ENCODE data around the gene CKAP4. TPM values are rescaled to one million over a fixed set of nuclear protein-coding genes. Genes with fewer than 3 reads are reported as not detected.

Gene CKAP4
- total RNA-seq, 2 experiments from 2014 or later: 23.4 to 23.7 TPM

- DNase-seq: no peak
- Mint-ChIP-seq H3K4me3 (no peak overlapping the region), H3K27ac (no peak overlapping the region), H3K27me3 (no peaks in the 10 kb centered on the region), H3K9me3 (no peaks in the 10 kb centered on the region), H3K36me3 (peaks cover 8% of the 10 kb centered on the region), H3K4me1 (no peaks in the 10 kb centered on the region)
Observed at GRCh38 chr12:106238146-106238545, 9.7 kb downstream of the CKAP4 start.

DNA sequence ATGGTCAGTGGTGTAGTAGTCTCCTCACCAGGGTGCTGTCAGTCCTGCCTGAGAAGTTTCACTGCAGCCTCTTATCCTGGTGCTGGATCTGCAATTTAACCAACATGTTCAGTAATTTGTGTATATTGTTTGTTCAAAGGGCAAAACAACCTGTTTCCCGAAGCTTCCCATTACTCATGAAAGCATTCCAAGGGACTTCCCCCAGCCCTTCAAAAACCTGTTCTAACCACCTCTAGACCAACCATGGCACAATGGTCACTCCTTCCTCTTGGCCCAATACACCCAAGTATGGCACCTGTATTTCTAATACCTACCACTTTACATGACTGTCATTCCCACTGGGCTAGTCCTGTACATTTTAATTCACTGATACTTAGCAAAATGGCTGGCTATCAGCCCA, 12.1 kb downstream of the CKAP4 start:
- H3K4me1 Mint-ChIP-seq: no peaks in the 10 kb centered on the region
- H3K27me3 Mint-ChIP-seq: no peaks in the 10 kb centered on the region
- H3K9me3 Mint-ChIP-seq: no peaks in the 10 kb centered on the region
- DNase-seq: no peak
- H3K27ac Mint-ChIP-seq: no peak overlapping the region
- H3K4me3 Mint-ChIP-seq: no peak overlapping the region
- peaks cover 6% of the 10 kb centered on the region for H3K36me3 Mint-ChIP-seq

DNA sequence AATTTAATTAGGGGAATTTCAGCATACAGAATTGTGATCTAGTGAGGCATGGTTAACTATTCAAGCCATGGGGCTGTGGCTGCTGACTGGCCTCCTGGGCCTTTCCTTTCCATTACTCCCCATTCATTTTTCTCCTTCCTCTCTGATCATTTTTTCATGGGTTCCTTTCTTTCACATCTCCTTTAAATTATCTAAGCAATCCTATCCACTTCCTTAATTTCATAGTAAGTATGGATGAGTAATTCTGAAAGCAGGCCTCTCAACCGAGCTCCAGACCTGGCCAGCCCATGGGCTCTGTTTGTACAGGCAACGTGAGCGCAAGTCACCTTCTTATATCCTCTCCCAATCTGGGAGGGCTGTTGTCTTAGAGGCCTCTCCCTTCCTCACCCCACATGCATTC, 13.4 kb downstream of the CKAP4 start:
- Mint-ChIP-seq H3K27ac (no peak overlapping the region), H3K4me1 (no peaks in the 10 kb centered on the region)
- DNase-seq: no peak

GRCh38 chr12:106233011-106233410, 14.8 kb downstream of the CKAP4 start:
- H3K27me3 Mint-ChIP-seq: no peaks in the 10 kb centered on the region
- no peaks in the 10 kb centered on the region for H3K36me3 Mint-ChIP-seq
- DNase-seq: no peak
- peaks cover 2% of the 10 kb centered on the region for H3K4me1 Mint-ChIP-seq
- H3K9me3 Mint-ChIP-seq: no peaks in the 10 kb centered on the region
- no peak overlapping the region for H3K4me3 Mint-ChIP-seq
- no peak overlapping the region for H3K27ac Mint-ChIP-seq

More for the DNA sequence above, 13.4 kb downstream of the CKAP4 start:
- Mint-ChIP-seq H3K4me3 (no peak overlapping the region), H3K9me3 (no peaks in the 10 kb centered on the region), H3K27me3 (no peaks in the 10 kb centered on the region), H3K36me3 (peaks cover 5% of the 10 kb centered on the region)

DNA sequence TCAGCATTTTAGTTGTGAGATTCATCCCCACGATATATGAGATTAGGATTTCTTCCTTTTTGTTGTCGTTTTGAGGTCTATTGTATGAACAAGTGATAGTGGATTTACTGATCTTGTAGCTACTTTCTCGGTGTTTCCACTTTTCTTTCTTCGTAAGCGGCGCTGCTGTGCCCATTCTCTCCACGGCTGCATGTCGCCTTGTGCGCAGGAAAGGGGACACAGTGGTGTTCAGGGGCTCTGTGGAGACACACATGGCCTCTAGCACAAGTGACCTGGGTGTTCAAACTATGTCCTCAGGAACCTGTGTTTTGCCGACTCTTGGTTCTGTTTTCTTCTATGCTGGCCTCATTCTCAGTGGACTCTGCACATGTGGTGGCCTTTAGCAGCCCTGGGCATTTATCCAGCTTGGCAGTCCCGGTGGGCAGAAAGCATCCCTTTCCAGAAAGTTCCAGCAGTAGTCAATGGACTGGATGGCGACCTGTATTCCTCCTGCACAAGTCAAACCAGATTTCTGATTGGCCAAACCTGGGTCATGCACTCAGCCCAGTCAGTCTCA, 18.7 kb downstream of the CKAP4 start:
- H3K27me3 Mint-ChIP-seq: no peaks in the 10 kb centered on the region
- no peak overlapping the region for H3K4me3 Mint-ChIP-seq
- no peaks in the 10 kb centered on the region for H3K9me3 Mint-ChIP-seq
- H3K4me1 Mint-ChIP-seq: peaks cover 17% of the 10 kb centered on the region
- no peak for DNase-seq
- no peaks in the 10 kb centered on the region for H3K36me3 Mint-ChIP-seq
- H3K27ac Mint-ChIP-seq: no peak overlapping the region

DNA sequence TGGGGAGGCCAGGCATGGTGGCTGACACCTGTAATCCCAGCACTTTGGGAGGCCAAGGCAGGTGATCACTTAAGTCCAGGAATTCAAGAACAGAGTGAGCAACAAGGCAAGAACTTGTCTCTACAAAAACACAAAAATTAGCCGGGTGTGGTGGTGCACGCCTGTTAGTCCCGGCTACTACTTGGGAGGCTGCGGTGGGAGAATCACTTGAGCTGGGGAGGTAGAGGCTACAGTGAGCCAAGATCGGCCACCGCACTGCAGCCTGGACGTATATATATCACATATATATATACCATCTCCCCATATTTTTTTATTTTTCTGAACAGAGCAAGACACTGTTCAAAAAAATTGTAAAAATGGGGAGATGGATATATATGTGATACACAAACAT, 19.5 kb downstream of the CKAP4 start:
- no peaks in the 10 kb centered on the region for H3K27me3 Mint-ChIP-seq
- H3K9me3 Mint-ChIP-seq: no peaks in the 10 kb centered on the region
- DNase-seq: no peak
- no peak overlapping the region for H3K27ac Mint-ChIP-seq
- peaks cover 20% of the 10 kb centered on the region for H3K4me1 Mint-ChIP-seq
- H3K4me3 Mint-ChIP-seq: no peak overlapping the region
- no peaks in the 10 kb centered on the region for H3K36me3 Mint-ChIP-seq

DNA sequence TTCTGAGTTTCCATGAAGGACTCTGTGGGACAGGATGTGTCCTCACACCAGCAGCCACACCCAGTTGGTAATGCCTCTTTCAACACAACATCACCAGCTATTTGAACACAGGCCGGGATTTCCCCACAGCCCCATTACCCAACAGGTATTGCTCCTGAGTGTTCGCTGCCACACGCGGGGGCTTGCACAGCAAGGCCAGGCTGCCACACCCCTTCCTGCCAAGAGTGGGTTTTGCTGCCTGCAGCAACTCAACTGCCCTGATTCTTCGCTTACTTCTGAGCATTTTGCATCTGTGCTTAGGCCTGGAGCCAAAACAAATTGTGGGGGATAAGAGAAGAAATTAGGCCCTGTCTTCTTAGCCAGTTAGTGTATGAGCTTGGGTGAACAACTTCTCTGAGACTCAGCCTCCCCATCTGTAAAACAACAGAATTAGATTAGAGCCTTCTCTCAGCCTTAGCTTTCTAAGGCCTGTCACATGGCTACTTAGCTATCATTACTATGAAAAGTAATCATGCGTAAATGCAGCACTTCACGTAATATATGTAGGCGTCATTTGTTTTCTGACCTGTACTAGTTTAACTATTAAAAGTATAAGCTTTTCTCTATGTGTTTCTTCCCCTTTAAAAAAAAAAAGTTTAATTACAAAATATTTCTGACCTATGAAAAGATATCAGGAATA, 20.0 kb downstream of the CKAP4 start:
- Mint-ChIP-seq H3K27ac (peak overlapping the region; percentile 76), H3K4me3 (no peak overlapping the region), H3K4me1 (peaks cover 20% of the 10 kb centered on the region), H3K9me3 (no peaks in the 10 kb centered on the region), H3K27me3 (no peaks in the 10 kb centered on the region), H3K36me3 (no peaks in the 10 kb centered on the region)
- DNase-seq: peak; percentile 59

DNA sequence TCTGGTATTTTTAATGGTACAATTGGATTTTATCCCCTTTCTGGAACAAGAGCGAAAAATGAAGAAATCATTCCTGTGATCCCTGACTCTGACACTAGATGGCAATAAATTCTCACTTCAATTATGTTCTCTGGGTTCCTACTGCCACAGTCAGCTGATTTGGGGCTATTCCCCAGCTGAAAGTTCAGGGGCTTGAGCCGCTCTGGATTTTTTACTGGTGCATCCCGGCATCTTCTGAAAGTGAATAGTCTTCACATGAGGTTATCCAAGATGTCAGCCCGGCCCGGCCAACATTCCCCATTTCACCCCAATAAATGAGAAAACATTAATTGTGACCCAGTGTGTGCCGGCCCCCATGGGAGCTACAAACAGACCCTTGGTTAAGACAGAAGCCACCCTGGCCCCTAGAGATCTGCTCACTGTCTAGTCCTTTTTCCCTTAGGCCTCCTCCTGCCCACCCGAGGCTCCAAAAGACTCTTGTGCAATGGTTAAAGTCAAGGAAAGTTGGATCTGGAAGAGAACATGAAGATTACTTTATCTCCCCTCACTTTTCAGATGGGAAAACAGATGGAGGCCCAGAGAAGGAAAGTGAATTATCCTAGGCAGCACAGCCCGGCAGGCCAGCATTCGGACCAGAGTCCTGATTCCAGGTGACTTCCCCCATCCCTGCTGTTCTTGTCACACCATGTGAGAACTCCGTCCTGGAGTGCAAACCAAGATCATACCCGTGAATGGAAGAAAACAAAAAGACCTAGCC, 20.8 kb downstream of the CKAP4 start:
- Mint-ChIP-seq H3K27me3 (no peaks in the 10 kb centered on the region), H3K36me3 (no peaks in the 10 kb centered on the region), H3K9me3 (no peaks in the 10 kb centered on the region), H3K4me1 (peaks cover 20% of the 10 kb centered on the region), H3K4me3 (peak overlapping the region; percentile 8), H3K27ac (peak overlapping the region; percentile 76)
- DNase-seq: no peak

- Mint-ChIP-seq H3K4me3 (no peak overlapping the region), H3K36me3 (no peaks in the 10 kb centered on the region), H3K27ac (no peak overlapping the region), H3K4me1 (peaks cover 24% of the 10 kb centered on the region), H3K27me3 (peaks cover 4% of the 10 kb centered on the region), H3K9me3 (no peaks in the 10 kb centered on the region)
- no peak for DNase-seq
Observed at GRCh38 chr12:106224355-106224706, 23.5 kb downstream of the CKAP4 start.

GRCh38 chr12:106223485-106224354, 24.1 kb downstream of the CKAP4 start:
- peak; percentile 70 for DNase-seq
- peaks cover 24% of the 10 kb centered on the region for H3K4me1 Mint-ChIP-seq
- no peak overlapping the region for H3K27ac Mint-ChIP-seq
- no peak overlapping the region for H3K4me3 Mint-ChIP-seq
- no peaks in the 10 kb centered on the region for H3K9me3 Mint-ChIP-seq
- H3K27me3 Mint-ChIP-seq: peaks cover 7% of the 10 kb centered on the region
- no peaks in the 10 kb centered on the region for H3K36me3 Mint-ChIP-seq

DNA sequence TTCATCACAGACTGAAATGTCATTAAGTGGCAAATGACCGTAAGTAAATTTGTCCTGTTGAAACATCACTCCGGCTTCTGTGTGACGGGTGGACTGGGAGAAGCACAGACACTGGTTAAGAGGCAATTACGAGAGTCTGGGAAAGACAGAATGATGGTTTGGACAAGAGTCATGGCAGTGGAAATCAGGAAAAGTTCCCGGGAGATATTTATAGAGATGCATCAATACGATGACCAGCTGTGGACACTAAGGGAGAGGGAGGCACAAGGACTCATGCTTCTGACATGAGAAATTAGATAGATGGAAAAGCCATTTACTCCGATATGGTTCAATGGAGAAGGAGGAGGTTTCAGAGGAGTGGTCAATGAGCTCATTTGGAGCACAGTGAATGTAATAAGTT, 27.3 kb downstream of the CKAP4 start:
- Mint-ChIP-seq H3K9me3 (peaks cover 7% of the 10 kb centered on the region), H3K36me3 (peaks cover 4% of the 10 kb centered on the region), H3K27ac (no peak overlapping the region), H3K4me3 (no peak overlapping the region), H3K4me1 (peaks cover 10% of the 10 kb centered on the region), H3K27me3 (peaks cover 16% of the 10 kb centered on the region)
- DNase-seq: no peak

DNA sequence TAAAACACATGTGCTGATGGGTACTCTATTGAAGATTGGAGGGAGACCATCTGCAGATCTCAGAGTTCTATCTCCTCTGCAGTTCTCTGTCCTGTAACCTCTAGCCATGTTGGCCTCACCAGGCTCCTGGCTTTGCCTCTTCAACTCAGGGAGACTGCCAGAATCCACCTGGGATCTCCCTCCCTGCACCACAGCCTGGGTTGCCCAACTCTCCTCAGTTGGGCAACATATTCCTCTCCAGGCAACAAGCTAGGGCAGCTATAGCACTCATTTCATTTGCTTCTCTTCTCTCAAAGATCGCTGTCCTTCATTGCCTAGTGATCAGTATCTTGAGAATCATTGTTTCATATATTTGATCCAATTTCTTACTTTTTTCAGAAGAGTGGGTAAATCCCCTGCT, 28.8 kb downstream of the CKAP4 start:
- Mint-ChIP-seq H3K36me3 (peaks cover 4% of the 10 kb centered on the region), H3K27ac (no peak overlapping the region), H3K9me3 (peaks cover 7% of the 10 kb centered on the region), H3K4me1 (peaks cover 6% of the 10 kb centered on the region), H3K27me3 (peaks cover 26% of the 10 kb centered on the region), H3K4me3 (no peak overlapping the region)
- no peak for DNase-seq

DNA sequence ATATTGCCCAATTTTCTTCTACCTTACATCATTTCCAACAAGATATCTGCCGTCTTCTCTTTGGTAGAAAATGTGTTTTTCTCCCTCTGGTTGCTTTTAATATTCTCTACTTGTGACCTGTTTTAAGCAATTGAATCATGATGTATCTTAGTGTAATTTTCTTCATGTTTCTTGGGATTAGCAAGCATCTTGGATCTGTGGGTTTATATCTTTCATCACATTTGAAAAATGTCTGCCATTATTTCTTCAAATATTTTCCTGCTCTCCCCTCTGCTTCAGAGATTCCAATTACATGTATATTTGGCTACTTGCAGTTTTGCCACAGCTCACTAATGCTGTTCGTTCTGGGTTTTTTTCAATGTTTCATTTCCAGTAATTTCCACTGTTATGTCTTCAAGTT, 30.1 kb downstream of the CKAP4 start:
- Mint-ChIP-seq H3K4me3 (no peak overlapping the region), H3K27ac (no peak overlapping the region), H3K27me3 (peaks cover 30% of the 10 kb centered on the region), H3K9me3 (peaks cover 7% of the 10 kb centered on the region), H3K4me1 (peaks cover 5% of the 10 kb centered on the region), H3K36me3 (peaks cover 4% of the 10 kb centered on the region)
- no peak for DNase-seq

DNA sequence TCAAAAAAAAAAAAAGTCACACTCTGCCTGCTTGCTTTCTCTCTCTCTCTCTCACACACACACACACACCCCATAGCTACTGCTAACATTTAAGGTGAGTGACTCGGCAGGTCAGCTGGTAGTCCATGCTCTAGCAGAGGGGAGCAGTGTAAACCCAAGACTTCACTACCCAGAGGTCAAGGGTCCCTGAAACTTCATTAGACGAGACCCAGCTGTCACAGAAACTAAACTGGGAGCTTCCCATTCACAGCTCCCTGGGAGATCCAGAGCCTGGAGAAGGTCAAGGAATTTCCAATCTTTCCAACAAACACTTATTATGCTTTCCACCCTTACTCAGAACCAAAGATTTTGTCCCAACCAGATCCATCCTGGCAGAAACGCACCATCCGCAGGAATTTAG, 33.2 kb downstream of the CKAP4 start:
- no peak overlapping the region for H3K27ac Mint-ChIP-seq
- peaks cover 7% of the 10 kb centered on the region for H3K9me3 Mint-ChIP-seq
- peaks cover 4% of the 10 kb centered on the region for H3K36me3 Mint-ChIP-seq
- peaks cover 34% of the 10 kb centered on the region for H3K27me3 Mint-ChIP-seq
- H3K4me3 Mint-ChIP-seq: no peak overlapping the region
- no peak for DNase-seq
- H3K4me1 Mint-ChIP-seq: no peaks in the 10 kb centered on the region

- Mint-ChIP-seq H3K27ac (no peak overlapping the region), H3K9me3 (peaks cover 7% of the 10 kb centered on the region), H3K4me1 (no peaks in the 10 kb centered on the region), H3K4me3 (no peak overlapping the region), H3K27me3 (peaks cover 31% of the 10 kb centered on the region), H3K36me3 (peaks cover 4% of the 10 kb centered on the region)
- DNase-seq: no peak
Observed at GRCh38 chr12:106213662-106214061, 34.2 kb downstream of the CKAP4 start.

Measured in activated naive CD8-positive, alpha-beta T cell treated with anti-CD3 and anti-CD28 coated beads for 36 hours (primary cell).